OCI-M2 (cell line): ENCODE results near the gene GPR137.
A peak's percentile ranks its signal among the peaks of the same experiment; 100 is the strongest.
"Not testable (repeated sequence)": the region's sequence is repeated elsewhere in the genome, so short reads cannot be mapped to it uniquely, and the experiment has no call there.

Source experiments
- DNase-seq: peaks from one replicate; lab custom pipeline; 2025; ENCODE audit not compliant: unreplicated experiment; lab: John Stamatoyannopoulos, UW

The GPR137 gene

DNA sequence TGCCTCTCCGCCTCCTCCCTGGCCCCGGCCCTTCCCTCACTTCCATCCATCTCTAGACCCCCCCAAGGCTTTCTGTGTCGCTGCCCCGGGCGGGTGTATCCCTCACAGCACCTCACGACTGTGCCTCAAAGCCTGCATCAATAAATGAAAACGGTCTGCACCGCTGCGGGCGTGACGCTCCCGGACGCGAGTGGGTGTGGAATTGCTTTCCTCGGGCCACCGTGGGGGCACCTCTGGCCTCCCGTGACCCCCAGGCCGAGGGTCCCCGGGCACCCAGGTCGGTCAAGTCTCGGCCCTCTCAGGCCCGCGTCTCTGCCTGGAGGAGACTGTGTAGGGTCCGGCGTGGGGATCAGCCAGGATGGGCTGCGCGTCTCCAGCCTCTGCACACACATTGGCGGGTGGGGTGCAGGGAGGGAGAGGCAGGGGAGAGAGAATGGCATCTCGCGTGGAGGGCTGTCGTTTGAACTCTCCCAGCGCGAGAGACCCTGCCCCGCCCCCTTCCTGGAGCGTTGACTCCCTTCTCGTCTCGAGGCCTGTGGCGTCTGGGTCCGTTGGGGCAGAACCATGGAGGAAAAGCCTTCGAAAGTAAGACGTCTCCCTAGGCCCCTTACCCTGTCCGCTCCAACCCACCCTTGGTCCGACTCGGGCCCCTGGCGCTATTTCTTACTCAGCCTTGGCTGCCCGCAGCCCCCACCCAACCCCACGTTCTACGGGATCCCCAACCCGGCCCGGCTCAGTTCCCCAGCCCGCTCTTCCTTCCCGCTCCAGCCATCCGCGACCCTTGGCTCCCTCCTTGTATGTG, 14.4 kb downstream of the GPR137 start, which contains the start of gene CATSPERZ:
CATSPERZ (plus strand) TSS at position 512 of the 802 bp plus-strand sequence; CDS start at position 565, 53 bp downstream.
- no peak for DNase-seq

- no peak for DNase-seq
Observed at GRCh38 chr11:64303109-64304031, 17.7 kb downstream of the GPR137 start.

DNA sequence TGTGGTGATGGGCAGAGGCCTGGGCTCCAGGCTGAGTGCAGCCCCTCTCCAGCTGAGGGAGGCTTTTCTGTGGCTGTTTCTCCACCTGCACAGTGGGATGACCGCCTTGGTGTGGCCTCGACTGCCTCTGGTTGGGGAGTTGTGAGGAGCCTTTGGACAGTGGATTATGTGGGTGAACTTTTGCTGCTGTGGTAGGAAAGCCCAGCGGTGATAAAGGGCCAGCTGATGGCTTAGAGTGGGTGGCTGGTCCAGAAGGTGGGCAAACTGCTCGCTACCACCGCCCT, 18.3 kb downstream of the GPR137 start:
- DNase-seq, result no peak

- peak; percentile 79 for DNase-seq
Observed at GRCh38 chr11:64304316-64305072, 18.8 kb downstream of the GPR137 start.

DNA sequence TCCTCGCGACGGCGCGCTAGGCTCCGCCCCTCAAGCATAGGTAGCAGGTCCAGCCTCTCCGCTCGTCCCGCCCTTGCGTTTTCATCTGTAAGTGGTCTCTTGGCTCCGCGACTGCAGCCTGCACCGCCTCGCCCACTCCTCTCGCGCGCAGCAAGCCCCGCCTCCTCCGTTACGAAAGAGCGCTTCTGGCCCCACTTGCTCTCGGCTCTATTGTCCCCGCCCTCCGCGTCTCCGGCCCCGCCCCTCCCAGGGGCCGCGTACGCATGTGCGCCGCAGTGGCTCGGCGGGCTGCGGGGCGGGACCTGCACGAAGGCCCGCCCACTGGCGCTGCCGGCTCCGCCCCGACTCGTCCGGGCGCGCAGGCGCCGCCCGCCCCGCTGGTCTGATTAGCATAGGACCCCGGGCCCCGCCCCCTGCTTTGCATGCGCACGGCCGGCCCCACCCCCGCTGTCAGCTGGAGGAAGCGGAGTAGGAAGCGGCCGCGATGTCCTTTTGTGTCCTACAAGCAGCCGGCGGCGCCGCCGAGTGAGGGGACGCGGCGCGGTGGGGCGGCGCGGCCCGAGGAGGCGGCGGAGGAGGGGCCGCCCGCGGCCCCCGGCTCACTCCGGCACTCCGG, 19.5 kb downstream of the GPR137 start, which contains the start of gene ESRRA:
ESRRA (plus strand) TSS at position 450 of the 616 bp plus-strand sequence. CDS start 1,656 bp downstream, outside the sequence.
- DNase-seq, result peak; percentile 89

GRCh38 chr11:64305691-64306562, 20.3 kb downstream of the GPR137 start:
- DNase-seq, result peak; percentile 27

DNA sequence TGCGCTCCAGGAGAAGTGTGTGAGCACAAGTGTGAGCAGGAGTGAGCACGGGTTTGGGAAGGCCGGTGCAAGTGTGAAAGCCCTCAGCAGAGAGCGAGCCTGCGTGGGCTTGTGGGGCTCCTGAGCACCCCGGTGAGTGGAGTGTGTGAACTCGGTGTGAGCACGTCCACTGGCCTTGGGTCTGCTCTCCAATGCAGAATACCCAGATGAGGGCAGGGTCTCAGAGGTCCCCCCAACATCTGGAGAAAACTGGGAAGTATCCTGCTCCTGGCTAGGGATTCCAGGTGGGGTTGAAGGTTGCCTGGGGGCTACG, 20.9 kb downstream of the GPR137 start:
- no peak for DNase-seq

- DNase-seq, result no peak
Observed at GRCh38 chr11:64306876-64307622, 21.4 kb downstream of the GPR137 start.

- not testable (repeated sequence) for DNase-seq
Observed at GRCh38 chr11:64307795-64308194, 22.1 kb downstream of the GPR137 start.

DNA sequence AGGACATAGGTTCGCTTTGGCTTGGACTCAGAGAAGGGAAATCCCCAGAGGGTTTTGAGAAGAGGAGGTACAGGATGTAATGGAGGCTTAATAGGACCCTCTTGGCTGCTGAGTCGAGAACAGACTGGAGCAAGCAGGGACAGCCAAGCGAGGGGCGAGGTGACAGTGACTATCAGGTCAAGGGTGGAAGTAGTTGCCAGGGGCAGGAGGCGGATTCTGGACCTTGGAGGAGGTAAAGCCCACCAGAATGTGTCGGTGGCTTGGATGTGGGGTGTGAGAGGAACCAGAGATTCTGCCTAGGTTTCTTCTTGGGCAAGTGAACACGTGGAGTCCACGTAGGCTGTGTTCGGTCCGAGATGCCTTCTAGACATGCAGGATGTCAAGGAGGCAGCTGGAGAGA, 27.3 kb downstream of the GPR137 start:
- no peak for DNase-seq

GRCh38 chr11:64313491-64314145, 28.0 kb downstream of the GPR137 start:
- no peak for DNase-seq

- no peak for DNase-seq
Observed at GRCh38 chr11:64314146-64314804, 28.6 kb downstream of the GPR137 start.

- DNase-seq, result no peak
Observed at GRCh38 chr11:64314805-64315561, 29.3 kb downstream of the GPR137 start.

- not testable (repeated sequence) for DNase-seq
Observed at GRCh38 chr11:64315667-64316526, 30.2 kb downstream of the GPR137 start.

- DNase-seq, result no peak
Observed at GRCh38 chr11:64316672-64317324, 31.1 kb downstream of the GPR137 start.
